Anterior cingulate cortex (tissue), 58 donors: ENCODE measurements around the gene ENTPD2.

Experiments used
- DNase-seq, 58 donors: peaks; one replicate each; lab custom pipeline; 2025; lab: John Stamatoyannopoulos, UW

ENTPD2 gene

DNA sequence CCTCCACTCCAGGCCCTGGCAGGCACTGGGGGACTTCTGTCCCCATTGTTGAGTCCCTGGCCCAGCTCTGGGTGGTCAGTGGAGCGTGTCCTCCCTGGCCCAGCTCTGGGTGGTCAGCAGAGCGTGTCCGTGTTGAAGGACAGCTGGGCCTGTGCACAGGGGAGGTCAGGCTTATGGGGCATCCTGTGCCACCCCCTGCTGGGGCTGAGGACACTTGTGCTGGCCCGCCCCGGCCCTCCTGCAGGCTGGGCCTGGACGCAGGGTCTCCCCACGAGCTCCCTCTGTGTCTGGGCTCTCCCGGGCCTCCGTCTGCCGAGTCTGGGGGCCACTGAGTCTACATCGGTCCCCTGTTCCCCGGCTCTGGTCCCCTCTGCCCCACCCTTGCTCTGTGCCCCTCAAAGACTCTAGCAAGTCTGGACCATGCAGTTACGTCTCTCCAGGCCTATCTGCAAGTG, 46.0 kb downstream of the ENTPD2 start:
- no peak for DNase-seq

DNA sequence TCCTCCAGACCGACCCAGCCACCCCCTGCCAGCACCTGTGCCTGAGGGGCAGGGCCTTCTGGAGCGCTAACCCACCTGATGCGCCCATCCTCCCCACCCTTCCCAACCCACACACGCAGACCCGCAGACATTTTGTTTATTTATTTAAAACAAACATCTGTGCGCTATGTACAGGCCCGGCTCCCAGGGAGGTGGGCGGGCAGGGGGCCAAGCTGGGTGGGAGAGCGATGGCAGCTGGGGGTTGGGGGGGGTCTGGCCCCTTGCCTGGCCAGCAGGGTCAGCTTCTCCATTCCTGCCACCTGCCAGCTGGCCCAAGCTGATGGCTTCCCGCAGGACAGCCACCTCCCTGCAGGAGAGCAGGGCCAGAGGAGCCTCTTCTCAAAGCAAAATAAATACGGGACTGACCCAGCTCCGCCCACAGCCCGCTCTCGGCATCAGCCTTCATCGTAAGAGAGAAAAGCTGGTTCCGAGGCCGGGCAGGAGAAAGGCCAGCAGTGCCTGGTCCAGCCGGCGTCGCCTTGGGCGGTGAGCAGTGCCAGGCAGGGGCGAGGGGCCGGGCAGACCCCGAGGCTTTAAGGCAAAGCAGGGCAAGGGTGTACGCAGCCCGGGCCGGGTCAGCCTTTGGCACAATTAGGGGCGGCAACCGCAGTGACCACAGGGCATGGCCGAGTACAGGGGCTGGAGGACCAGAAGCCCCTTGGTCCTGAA, 46.6 kb downstream of the ENTPD2 start:
- no peak for DNase-seq

DNA sequence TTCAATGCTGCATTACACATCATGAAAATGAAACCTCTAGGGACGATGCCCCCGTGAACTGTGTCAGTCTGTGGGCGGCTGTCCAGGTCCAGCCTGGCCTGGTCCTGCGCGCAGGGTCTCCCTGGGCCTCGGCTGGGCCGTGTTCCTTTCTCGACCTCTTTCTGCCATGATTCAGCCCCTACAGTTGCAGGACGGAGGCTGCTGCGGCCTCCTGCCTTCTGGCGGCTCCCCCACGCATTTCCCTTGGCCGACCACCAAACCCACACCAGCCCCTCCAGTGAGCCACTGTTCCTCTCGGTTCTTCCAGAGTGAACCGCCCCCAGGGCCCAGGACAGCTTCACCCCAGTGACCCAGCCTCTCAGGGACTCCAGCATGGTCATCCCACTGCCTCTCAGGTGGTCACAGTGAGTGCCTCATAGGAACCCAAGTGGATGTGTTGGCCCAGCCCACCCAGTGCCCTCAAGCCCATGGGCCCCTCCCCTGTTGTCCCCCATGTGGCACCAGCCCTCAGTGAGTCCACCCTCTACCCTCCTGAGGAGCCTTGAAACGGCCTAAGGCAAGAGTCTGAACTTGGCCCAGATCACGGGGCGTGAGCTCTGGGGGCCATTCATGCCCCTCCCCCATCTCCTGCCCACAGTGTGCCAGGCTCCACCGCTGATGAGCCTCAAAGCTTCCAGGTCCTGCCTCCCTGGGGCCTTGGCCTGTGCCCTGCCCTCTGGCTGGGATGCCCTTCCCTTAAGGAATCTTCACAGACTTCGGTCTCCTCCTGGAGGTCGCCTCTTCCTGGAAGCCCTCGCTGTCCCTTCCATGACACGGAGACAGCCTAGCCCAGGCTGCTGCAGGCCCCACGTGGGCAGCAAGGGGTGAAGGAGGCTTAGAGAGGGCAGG, 47.5 kb downstream of the ENTPD2 start:
- no peak for DNase-seq

DNA sequence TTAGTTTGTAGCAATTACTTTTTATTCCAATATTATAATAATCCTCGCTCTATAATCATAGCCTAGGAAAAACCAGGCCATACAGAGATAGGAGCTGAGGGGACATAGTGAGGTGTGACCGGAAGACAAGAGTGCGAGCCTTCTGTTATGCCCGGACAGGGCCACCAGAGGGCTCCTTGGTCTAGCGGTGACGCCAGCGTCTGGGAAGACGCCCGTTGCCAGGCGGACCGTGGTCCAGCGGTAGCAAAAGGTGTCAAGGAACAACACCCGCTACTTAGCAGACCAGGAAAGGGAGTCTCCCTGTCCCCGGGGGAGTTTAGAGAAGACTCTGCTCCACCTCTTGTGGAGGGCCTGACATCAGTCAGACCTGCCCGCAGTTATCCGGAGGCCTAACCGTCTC, 49.6 kb downstream of the ENTPD2 start:
- peak in 7 of 58 donors; percentile 25 to 46 (median 31) for DNase-seq

DNA sequence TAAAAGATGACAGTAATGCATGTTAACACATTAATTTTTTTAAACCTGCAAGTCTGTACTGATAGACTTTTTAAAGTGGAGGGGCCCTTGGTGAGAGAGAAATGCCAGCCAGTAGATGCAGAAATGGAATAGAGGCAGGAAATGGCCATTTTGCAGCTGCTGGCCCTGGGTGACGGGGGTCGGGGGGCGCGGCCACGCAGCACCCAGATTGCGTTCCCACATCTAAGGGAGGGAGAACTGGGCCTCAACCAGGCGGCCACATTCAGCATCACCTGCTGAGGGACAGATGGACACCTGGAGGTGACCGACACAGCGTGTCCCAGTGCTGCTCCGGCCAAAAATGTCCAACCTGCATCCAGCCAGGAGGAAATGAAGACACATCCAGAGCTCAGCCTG, 51.2 kb downstream of the ENTPD2 start:
- DNase-seq: no peak

DNA sequence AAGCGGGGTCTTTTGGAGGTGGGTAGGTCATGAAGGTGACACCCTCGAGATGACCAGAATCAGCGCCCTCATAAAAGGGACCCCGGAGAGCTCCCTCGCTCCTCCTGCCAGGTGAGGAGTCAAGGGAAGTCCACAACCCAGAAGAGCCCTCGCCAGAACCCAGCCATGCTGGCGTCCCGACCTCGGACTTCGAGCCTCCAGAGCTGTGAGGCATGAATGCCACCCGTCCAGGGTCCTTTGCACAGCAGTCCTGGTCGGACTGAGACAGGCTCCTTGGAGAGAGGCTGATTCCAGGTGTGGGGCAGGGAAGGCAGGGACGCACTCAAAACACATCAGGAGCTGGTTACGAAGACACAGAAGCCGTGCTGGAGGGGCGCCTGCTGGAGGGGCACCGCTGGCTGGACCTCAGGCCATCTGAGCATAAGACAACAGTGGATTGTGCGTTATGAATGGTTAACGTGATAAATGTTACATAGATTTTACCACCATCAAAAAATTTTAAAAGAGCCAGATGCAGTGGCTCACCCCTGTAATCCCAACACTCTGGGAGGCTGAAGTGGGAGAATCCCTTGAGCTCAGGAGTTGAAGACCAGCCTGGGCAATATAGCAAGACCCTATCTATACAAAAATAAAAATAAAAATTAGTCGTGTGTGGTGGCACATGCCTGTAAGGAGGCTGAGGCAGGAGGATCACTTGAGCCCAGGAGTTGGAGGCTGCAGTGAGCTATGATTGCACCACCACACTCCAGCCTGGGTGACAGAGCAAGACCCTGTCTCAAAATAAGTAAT, 51.8 kb downstream of the ENTPD2 start:
- DNase-seq: no peak

DNA sequence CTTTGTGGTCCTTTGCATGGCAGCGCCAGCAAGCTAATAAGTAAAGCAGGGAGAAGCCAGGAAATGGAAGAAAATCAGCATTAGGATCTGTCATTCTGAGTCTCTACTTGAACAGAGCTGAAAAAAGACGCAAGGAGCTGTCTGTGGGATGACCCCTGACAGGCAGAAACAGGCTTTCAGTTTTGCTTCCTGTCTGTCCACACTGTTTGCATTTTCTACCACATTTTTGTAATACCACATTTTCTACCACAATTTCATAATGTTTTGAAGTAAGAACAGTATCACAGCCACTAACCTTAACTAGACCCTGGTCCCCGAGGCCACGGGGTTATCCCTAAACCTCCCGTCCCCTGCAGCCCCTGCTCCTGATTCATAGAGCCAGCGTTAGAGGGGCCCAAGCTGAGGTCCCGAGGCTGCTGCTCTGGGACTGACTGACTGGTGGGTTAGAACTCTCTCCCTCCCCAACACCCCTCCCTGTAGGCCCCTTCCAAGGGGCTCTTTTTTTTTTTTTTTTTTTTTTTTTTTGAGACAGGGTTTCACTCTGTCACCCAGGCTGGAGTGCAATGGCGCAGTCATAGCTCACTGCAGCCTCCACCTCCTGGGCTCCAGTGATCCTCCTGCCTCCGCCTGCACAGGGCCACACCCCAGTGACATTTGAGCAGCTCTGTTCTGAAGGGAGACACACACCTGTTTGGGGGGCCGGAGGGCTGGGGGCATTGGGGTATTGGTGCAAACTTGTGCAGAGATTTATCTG, 53.5 kb downstream of the ENTPD2 start:
- DNase-seq: no peak
